HG03558 (cell line): Measurements from ENCODE around the gene EBF4.
"Not testable (repeated sequence)": the region's sequence is repeated elsewhere in the genome, so short reads cannot be mapped to it uniquely, and the experiment has no call there.

Experiments
- ATAC-seq: cut with Tn5 transposase; IDR thresholded peaks from one replicate; pipeline ENCODE4 v1.9.1; 2021; ENCODE audit warnings: moderate number of reproducible peaks; ENCODE audit not compliant: unreplicated experiment; ENCODE audit errors: extremely low read depth

The EBF4 gene

DNA sequence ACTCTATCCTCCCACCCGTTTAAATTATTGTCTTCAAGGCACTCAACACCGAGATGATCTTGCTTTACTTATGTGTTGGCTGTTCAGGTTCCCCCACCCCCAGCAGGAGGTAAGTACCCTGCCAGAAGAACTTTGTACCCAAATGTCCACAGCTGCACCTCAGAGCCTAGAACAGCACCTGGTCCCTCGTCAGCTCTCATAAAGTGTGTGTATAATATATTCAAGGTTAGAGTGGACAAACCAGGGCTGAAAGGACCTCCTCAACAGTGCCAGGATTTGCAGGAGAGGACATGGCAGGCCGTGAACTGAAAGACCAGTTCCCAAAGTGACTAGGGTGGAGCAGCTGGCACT is 113.7 kb downstream of the EBF4 start:
- no peak for ATAC-seq

DNA sequence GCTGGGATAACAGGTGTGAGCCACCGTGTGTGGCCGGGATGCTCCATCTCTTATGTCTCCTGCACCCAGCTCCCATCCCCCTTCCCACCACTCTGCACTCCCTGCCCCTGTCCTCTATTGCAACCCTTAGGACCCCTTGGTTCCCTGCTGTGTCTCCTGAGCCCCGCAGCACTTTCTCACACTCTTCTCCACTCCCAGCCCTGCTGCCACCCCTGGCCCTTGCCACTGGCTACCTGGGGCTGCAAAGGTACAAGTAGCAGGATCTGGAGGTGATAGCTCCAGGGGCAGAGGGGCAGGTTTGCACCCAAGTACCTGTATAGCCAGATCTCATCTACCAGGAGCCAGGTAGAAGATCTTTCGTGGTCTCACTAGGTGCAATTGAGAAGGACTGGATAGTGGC is 114.4 kb downstream of the EBF4 start:
- ATAC-seq = no peak

DNA sequence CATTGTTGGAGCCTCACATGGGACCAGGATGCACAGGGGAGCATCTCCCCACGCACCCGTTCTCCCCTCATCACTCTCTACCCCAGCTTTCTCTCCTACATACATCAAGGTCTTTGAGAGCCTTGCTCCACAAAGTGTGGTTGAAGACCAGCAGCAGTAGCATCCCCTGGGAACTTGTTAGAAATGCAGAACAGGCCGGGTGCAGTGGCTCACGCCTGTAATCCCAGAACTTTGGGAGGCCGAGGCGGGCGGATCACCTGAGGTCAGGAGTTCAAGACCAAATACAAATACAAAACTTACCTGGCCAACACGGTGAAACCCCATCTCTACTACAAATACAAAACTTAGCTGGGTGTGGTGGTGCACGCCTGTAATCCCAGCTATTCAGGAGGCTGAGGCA is 115.3 kb downstream of the EBF4 start:
- not testable (repeated sequence) for ATAC-seq

DNA sequence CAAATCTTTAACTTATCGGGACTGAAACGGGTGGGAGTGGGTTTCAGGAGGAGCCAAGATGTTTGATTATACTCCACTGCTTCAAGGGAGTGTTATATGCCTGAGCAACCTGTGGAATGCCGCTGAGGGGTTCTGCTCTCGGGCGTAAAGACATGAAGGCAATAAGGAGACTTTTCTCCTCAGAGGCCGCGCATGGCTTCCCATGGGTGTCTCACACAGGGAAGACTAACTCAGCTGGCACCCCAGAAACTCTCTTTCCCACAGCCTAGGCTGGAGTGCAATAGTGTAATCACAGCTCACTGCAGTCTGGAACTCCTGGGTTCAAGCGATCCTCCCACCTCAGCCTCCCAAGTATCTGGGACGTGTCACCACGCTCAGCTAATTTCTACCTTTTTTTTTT is 117.1 kb downstream of the EBF4 start:
- ATAC-seq = no peak
